ENCODE results near the gene VAV1.
"Not testable (repeated sequence)": the region's sequence is repeated elsewhere in the genome, so short reads cannot be mapped to it uniquely, and the experiment has no call there.

VAV1 gene

DNA sequence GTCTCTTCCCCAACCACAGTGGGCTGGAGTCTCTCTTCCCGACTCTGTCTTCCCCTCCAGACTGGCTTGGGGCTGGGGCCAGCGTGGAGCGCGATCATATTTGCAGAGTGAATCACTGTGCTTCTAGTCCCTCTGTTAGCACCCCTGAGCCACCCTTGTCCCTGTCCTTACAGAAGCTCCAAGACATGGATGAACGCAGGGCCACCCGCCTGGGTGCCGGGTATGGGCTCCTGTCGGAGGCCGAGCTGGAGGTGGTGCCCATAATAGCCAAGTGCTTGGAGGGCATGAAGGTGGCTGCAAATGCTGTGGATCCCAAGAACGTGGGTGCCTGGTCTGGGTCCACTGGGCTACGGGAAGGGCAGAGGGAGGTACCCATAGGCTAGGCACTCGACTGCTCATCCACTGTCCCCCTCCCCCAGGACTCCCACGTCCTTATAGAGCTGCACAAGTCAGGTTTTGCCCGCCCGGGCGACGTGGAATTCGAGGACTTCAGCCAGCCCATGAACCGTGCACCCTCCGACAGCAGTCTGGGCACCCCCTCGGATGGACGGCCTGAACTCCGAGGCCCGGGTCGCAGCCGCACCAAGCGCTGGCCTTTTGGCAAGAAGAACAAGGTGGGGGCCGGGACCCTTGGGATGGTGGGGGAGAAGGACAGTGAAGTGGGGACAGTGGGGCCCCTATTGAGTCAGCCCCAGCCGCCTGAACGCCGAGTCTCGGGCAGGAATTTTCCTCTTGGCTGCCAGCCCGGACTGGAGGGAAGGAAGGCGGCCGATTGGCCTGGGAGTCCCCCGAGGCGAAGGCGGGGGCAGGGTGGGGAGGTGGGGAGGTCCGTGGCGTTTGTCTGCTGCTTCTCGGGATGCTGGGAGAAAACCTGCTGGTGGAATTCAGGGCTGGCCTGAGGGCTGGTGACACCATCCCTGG, 27.9 kb upstream of the VAV1 start:
- no peak overlapping the region for H3K4me3 Mint-ChIP-seq
- H3K27me3 Mint-ChIP-seq = no peaks in the 10 kb centered on the region
- ATAC-seq = no peak
- H3K36me3 Mint-ChIP-seq = peaks cover 63% of the 10 kb centered on the region
- H3K4me1 Mint-ChIP-seq = peaks cover 21% of the 10 kb centered on the region
- peak overlapping the region; percentile 56 for H3K27ac Mint-ChIP-seq
- H3K9me3 Mint-ChIP-seq = no peaks in the 10 kb centered on the region

DNA sequence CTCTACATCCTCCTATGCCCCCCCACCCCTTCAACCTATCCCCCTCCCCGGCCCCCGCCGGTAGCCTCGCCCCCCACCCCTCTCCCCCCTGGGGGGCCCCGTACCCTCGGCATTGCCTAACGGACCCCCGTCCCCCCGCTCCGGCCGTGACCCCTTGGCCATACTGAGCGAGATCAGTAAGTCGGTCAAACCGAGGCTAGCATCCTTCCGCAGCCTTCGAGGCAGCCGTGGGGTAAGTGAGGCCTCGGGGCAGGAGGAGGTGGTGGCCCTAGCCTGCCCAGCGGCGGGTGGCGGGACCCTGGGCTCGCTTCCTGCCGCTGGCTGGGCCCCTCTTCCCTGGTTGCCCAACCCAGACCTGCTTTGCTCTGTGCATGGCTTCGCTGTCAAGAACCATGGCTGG, 26.5 kb upstream of the VAV1 start:
- Mint-ChIP-seq H3K4me1 (peaks cover 19% of the 10 kb centered on the region), H3K4me3 (no peak overlapping the region), H3K9me3 (no peaks in the 10 kb centered on the region), H3K36me3 (peaks cover 75% of the 10 kb centered on the region), H3K27me3 (no peaks in the 10 kb centered on the region), H3K27ac (no peak overlapping the region)
- ATAC-seq = no peak

DNA sequence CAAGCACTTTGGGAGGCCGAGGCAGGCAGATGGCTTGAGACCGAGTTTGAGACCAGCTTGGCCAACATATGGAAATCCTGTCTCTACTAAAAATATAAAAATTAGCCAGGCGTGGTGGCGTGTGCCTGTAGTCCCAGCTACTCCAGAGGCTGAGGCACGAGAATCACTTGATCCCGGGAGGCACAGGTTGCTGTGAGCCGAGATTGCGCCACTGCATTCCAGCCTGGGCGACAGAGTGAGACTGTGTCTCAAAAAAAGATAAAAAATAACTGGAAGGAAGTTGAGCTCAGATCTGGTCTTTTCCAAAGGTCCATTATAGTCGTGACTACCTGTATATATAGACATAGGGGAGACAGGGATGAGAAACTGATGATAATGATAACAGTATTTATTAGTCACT, 24.0 kb upstream of the VAV1 start:
- H3K4me3 Mint-ChIP-seq, ATAC-seq, H3K27me3 Mint-ChIP-seq, H3K9me3 Mint-ChIP-seq, H3K27ac Mint-ChIP-seq: not testable (repeated sequence)
- Mint-ChIP-seq H3K4me1 (peaks cover 24% of the 10 kb centered on the region), H3K36me3 (peaks cover 74% of the 10 kb centered on the region)

DNA sequence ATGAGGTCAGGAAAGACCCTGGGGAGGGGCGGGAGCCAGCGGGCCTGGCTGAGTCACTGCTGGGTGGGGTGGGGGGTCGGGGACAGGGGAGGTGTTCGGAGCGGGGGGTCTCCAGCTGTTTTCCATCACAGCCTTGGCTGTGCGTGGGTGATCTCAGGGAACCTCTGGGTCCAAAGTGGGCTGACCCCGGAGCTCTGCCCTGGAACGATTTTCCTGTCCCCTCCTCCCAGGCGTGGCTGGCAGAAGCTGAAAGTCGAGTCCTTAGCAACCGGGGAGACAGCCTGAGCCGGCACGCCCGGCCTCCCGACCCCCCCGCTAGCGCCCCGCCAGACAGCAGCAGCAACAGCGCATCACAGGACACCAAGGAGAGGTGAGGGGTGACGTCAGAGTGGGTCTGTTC, 22.4 kb upstream of the VAV1 start:
- no peaks in the 10 kb centered on the region for H3K27me3 Mint-ChIP-seq
- no peak for ATAC-seq
- peaks cover 73% of the 10 kb centered on the region for H3K36me3 Mint-ChIP-seq
- H3K4me3 Mint-ChIP-seq = no peak overlapping the region
- peak overlapping the region; percentile 17 for H3K27ac Mint-ChIP-seq
- no peaks in the 10 kb centered on the region for H3K9me3 Mint-ChIP-seq
- peaks cover 29% of the 10 kb centered on the region for H3K4me1 Mint-ChIP-seq

DNA sequence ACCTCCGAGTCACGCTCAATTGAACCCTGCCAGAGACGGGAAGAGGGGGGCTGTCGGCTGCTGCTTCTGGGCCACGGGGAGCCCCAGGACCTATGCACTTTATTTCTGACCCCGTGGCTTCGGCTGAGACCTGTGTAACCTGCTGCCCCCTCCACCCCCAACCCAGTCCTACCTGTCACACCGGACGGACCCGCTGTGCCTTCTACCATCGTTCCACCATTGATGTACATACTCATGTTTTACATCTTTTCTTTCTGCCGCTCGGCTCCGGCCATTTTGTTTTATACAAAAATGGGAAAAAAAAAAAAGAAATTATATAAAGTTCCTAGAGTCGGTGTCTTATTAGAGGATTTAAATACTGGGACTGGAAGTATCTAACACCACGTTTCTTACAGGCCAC, 21.3 kb upstream of the VAV1 start:
- no peaks in the 10 kb centered on the region for H3K27me3 Mint-ChIP-seq
- peaks cover 62% of the 10 kb centered on the region for H3K36me3 Mint-ChIP-seq
- H3K9me3 Mint-ChIP-seq = no peaks in the 10 kb centered on the region
- ATAC-seq = no peak
- H3K4me1 Mint-ChIP-seq = peaks cover 24% of the 10 kb centered on the region
- H3K27ac Mint-ChIP-seq = no peak overlapping the region
- H3K4me3 Mint-ChIP-seq = no peak overlapping the region

DNA sequence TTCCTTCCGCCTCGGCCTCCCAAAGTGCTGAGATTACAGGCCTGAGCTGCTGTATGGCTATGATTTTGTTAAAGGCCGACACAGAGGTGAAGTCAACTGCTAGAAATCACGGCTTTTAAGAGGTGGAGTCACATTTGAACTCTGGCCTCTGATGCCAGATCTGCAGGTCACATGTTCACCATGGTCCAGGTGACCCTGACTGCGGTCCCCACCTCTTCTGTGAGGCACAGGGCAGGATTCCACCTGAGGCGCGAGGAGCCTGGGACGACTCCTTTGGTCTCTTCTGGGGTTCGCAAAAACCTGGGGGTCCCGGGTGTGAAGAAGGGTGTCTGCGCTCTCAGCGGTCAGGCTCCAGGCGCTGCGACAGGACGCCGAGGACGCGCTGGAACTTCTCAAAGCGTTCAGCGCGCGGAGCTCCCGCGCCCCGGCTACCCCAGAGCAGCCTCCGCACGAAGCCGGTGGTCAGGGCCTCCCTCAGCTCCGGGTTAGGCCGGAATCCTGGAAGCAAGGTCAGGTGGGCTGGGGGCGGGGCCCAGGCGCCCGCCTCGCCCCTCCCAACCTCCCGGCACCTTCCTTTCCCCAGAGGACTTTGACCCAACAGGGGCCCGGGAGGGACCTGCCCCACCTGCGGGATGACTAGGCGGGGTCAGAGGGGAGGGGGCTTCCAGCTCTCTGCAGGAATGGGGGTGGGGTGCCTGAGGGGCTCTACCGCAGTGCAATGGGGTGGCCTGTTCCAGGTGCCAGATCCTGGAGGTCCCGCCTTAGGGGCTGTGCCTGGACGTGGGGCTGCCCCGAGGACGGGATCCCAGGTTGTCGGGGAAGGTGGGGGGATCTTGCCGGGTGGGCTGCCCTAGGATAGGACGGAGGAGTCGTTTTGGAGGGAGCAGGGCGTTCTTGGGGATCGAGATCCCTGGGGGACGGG, 20.0 kb upstream of the VAV1 start:
- Mint-ChIP-seq H3K4me3 (peak overlapping the region; percentile 95), H3K36me3 (peaks cover 54% of the 10 kb centered on the region)
- no peak for ATAC-seq

DNA sequence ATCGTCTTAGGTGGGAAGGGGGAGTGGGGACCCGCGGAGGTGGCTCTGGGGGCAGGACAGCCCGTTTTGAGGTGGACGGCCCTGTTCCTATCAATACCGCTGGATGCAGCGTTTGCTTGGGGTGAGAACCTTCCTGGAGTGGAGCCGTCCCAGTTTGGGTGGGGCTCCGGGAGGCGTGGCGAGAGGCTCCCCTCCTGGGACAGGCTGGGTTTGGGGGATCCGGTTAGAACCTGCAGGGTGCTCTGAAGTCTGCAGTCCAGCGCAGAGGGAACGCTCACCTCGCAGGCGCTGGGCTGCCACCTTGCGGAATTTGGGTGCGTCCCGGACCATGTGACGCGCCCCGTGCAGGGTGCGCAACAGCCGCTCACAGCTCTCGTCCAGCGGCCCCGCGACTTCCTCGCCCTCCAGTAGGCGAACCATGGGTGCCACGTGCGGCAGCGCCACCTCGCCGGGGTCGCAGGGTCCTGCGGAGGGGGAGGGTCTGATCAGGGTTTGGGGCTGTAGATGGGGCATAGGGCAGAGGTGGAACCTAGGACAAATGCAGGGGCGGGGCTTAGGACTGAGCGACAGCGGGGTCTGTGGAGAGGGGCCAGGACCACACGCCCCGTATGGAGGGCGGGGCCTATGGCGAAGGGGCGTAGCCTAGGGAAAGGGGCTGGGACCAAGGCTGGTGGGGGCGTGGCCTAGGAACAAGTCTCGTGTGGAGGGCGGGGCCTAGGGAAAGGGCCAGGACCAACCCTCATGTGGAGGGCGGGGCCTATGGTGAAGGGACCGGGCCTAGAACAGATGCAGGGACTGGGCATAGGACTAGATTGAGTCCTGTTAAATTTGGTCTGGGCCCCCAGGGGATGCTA, 19.1 kb upstream of the VAV1 start:
- ATAC-seq = peak; percentile 94
- peaks cover 53% of the 10 kb centered on the region for H3K36me3 Mint-ChIP-seq

More for the DNA sequence above, 20.0 kb upstream of the VAV1 start:
- Mint-ChIP-seq H3K27me3 (no peaks in the 10 kb centered on the region), H3K27ac (peak overlapping the region; percentile 96), H3K9me3 (no peaks in the 10 kb centered on the region), H3K4me1 (peaks cover 33% of the 10 kb centered on the region)

DNA sequence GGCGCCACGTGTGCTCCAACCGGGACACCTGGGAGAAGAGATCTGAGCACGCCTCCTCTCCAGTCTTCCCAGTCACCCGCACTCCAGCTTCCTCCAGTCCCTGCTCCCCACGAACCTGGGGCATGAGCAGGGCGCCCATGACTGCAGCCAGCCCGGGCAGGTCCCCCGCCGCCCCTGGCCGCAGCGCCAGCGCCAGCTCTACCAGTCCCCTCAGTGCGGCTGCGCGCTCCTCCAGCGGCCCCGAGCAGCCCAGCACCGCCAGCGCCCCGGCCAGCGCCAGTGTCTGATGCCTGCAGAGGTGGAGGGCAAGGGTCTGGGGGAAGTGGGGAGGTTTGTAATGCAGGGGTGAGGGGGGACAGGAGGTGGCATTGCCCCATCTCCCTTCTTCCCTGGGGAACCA, 18.4 kb upstream of the VAV1 start:
- H3K4me1 Mint-ChIP-seq = peaks cover 40% of the 10 kb centered on the region
- H3K9me3 Mint-ChIP-seq = no peaks in the 10 kb centered on the region
- peaks cover 57% of the 10 kb centered on the region for H3K36me3 Mint-ChIP-seq
- H3K27ac Mint-ChIP-seq = peak overlapping the region; percentile 96
- ATAC-seq = no peak
- no peaks in the 10 kb centered on the region for H3K27me3 Mint-ChIP-seq
- peak overlapping the region; percentile 95 for H3K4me3 Mint-ChIP-seq

More for the DNA sequence above, 19.1 kb upstream of the VAV1 start:
- Mint-ChIP-seq H3K27ac (peak overlapping the region; percentile 96), H3K4me3 (peak overlapping the region; percentile 95), H3K9me3 (no peaks in the 10 kb centered on the region), H3K27me3 (no peaks in the 10 kb centered on the region), H3K4me1 (peaks cover 40% of the 10 kb centered on the region)

DNA sequence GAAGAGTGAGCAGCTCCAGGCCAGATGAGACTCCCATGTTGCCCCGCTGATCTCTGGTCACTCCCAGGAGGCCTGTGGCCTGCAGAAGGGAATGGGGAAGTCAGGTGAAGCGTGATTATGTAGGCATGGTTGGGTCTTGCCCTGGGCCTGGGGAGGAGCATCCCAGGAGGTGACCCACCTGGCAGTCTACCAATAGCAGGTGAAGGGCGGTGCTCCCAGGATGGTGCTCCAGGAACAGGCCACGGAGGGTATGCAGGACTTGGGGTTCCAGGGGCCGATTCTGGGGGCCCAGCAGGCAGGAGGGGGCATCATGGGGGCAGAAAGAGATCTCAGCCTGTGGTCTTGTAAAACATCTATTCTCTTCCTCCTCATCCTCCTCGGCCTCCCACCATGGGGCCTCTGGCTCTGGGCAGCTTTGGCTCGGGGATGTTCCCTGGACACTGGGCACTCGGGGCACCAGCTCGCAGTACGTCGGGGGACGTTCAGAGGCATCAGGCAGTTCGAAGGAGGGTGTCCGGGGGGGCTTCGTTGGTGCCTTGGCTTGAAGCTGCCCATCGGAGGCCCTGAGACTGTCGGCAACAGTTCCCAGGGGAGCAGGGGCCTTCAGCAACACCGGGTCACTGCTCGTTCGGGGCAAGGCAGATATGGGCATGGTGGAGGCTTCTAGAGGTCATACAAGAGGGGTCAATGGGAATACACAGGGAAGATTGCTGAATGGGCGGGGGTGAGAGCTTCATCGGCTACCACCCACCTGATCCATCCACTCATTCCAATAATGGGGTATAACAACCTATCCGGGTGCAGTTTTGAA, 17.6 kb upstream of the VAV1 start:
- Mint-ChIP-seq H3K27ac (peak overlapping the region; percentile 74), H3K36me3 (peaks cover 50% of the 10 kb centered on the region), H3K4me1 (peaks cover 40% of the 10 kb centered on the region), H3K27me3 (no peaks in the 10 kb centered on the region), H3K9me3 (no peaks in the 10 kb centered on the region), H3K4me3 (no peak overlapping the region)
- ATAC-seq = no peak

DNA sequence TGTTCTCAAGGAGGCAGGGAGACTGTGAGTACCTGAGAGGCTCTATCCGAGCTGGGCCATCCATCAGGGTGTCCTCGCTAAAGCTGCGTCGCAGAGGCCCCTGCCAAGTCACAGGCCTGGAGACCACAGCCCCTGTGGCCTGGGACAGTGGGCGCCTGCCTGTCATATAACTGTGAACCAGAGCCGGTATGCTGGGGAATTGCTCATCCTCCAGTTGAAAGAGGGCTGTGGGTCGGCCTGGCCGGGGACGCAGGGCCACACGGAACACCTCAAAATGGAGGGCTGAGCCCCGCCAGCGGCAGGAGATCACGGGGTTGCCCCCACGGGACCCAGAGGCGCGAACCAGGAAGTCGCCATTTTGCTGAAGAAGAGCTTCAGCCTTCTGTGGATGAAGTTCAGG, 11.9 kb upstream of the VAV1 start:
- Mint-ChIP-seq H3K4me3 (no peak overlapping the region), H3K27me3 (no peaks in the 10 kb centered on the region), H3K27ac (no peak overlapping the region), H3K9me3 (no peaks in the 10 kb centered on the region), H3K36me3 (peaks cover 26% of the 10 kb centered on the region), H3K4me1 (peaks cover 16% of the 10 kb centered on the region)
- ATAC-seq = no peak

DNA sequence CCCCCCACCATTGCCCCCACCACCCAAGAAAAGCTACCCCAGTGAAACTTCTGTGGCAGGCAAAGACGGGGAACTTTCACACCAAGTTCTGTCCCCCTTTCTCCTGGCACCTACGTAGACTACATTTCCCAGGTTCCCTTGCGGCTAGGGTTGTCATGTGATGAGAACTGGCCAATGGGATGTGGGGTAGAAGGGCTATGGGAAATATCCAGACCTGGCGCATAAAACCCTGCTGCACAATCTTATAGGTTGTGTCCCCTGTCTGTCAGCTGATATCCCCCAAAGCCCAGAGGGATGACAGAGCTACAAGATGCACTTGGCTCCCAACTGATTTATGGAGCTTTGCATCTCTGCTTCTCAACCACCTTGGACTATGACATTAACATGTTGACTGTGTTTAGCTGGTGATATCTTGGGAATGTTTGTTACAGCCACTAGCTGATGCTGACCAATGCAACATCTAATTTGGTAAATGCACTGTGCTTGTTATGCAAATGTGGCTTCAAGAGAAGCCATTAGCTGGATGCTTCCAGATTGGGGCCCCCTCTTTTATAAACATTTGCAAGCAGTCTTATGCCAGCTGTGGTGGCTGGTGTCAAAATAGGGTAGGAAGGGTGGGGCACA, 11.3 kb upstream of the VAV1 start:
- no peak overlapping the region for H3K27ac Mint-ChIP-seq
- ATAC-seq = no peak
- H3K36me3 Mint-ChIP-seq = peaks cover 26% of the 10 kb centered on the region

DNA sequence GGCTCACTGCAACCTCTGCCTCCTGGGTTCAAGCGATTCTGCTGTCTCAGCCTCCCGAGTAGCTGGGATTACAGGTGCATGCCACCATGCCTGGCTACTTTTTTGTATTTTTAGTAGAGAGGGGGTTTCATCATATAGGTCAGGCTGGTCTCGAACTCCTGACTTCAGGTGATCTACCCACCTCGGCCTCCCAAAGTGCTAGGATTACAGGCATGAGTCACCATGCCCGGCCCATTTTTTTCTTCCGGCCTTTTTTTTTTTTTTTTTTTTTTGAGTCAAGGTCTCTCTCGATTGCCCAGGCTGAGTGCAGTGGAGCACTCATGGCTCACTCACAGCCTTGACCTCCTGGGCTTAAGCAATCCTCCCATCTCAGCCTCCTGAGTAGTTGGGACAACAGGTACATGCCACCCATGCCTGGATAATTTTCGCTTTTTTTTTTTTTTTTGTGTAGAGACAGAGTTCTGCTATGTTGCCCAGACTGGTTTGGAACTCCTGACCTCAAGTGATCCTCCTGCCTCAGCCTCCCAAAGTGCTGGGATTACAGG, 10.2 kb upstream of the VAV1 start:
- not testable (repeated sequence) for H3K4me3 Mint-ChIP-seq, ATAC-seq, H3K27me3 Mint-ChIP-seq, H3K27ac Mint-ChIP-seq, H3K9me3 Mint-ChIP-seq
- Mint-ChIP-seq H3K4me1 (peaks cover 22% of the 10 kb centered on the region), H3K36me3 (peaks cover 24% of the 10 kb centered on the region)

More for the DNA sequence above, 11.3 kb upstream of the VAV1 start:
- peaks cover 19% of the 10 kb centered on the region for H3K4me1 Mint-ChIP-seq
- H3K4me3 Mint-ChIP-seq = no peak overlapping the region
- H3K27me3 Mint-ChIP-seq = no peaks in the 10 kb centered on the region
- H3K9me3 Mint-ChIP-seq = no peaks in the 10 kb centered on the region

DNA sequence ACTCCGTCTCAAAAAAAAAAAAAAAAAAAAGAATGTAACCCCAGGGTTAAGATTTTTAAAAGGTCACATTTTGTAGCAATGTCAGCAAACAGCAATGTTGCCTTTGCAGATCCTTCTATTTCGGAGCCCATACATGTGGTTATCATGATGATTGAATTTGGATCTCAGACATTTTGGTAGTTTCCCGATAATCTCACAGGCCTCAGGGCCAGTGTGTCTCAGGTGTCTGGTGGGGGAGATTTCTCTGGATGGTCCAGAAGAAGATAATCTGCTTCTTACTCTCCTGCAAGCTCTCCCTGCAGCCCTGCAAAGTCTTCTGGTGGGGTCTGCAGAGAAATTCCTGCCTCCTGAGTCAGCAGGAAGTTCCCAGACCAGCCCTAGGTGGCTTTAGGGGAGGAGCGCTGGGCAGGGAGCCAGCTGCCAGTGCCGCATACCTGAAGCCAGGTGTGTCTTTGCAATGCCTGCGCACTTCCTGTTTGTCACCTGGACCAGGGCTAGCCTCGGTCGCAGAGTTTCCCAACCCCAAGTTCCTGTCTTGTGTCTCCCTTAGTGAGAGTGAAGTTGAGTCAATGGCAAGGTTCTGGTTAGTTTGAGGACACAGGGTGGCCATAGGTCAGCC, 6.7 kb upstream of the VAV1 start:
- H3K4me1 Mint-ChIP-seq = peaks cover 24% of the 10 kb centered on the region
- peak overlapping the region; percentile 78 for H3K27ac Mint-ChIP-seq
- no peak for ATAC-seq
- H3K4me3 Mint-ChIP-seq = peak overlapping the region; percentile 78
- no peaks in the 10 kb centered on the region for H3K9me3 Mint-ChIP-seq
- H3K27me3 Mint-ChIP-seq = no peaks in the 10 kb centered on the region
- H3K36me3 Mint-ChIP-seq = peaks cover 5% of the 10 kb centered on the region
